Measurements from ENCODE around the gene RANBP1. TPM values are rescaled to one million over a fixed set of nuclear protein-coding genes. Genes with fewer than 3 reads are reported as not detected.
A peak's percentile ranks its signal among the peaks of the same experiment; 100 is the strongest.

Gene RANBP1
- total RNA-seq, 1 experiment from 2014 or later: 522 TPM

DNA sequence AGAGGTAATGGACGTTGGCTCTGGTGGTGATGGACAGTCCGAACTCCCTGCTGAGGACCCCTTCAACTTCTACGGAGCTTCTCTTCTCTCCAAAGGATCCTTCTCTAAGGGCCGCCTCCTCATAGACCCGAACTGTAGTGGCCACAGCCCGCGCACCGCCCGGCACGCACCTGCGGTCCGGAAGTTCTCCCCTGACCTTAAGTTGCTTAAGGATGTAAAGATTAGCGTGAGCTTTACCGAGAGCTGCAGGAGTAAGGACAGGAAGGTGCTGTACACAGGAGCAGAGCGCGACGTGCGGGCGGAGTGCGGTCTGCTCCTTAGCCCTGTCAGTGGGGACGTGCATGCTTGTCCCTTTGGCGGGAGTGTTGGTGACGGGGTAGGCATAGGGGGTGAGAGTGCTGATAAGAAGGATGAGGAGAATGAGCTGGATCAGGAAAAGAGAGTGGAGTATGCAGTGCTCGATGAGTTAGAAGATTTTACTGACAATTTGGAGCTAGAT is 29.8 kb upstream of the RANBP1 start:
- Histone ChIP-seq H3K14ac (ENCODE audit: insufficient read depth, low read length) (no peak overlapping the region), H4K5ac (ENCODE audit: insufficient read length, low read depth, low read length) (no peak overlapping the region), H3K4ac (ENCODE audit: low read depth, low read length) (no peak overlapping the region), H3K23me2 (ENCODE audit: insufficient read length, low read depth, low read length, poor library complexity, severe bottlenecking) (peaks cover 1% of the 10 kb centered on the region), H2BK5ac (ENCODE audit: insufficient read length, low read length) (no peak overlapping the region), H4K8ac (replicated peaks; ENCODE audit: insufficient read length, low read depth, low read length) (no peak overlapping the region), H2BK15ac (ENCODE audit: low read depth, low read length) (no peak overlapping the region), H4K20me1 (ENCODE audit: control insufficient read depth, insufficient read depth, insufficient read length) (peaks cover 6% of the 10 kb centered on the region), H3K4me1 (ENCODE audit: insufficient read depth, low read length) (peaks cover 2% of the 10 kb centered on the region; the same call in 1 of the 2 replicates), H3T11ph (ENCODE audit: low read length) (no peak overlapping the region), H2AFZ (ENCODE audit: low read length) (no peak overlapping the region), H3K18ac (ENCODE audit: insufficient read length, low read depth, low read length) (no peak overlapping the region), H4K91ac (ENCODE audit: insufficient read length, low read depth, low read length) (no peak overlapping the region), H3K4me2 (ENCODE audit: insufficient read depth, insufficient read length, low read length) (no peak overlapping the region), H3K27me3 (ENCODE audit: insufficient read depth, low read length) (no peaks in the 10 kb centered on the region), H2BK12ac (ENCODE audit: insufficient read length, low read depth, low read length) (no peak overlapping the region), H2BK120ac (ENCODE audit: low read depth, low read length, poor library complexity, severe bottlenecking) (no peak overlapping the region), H2AK5ac (ENCODE audit: insufficient read length, low read length) (no peak overlapping the region), H3K9ac (ENCODE audit: extremely low read depth, insufficient read length, low read length) (no peak overlapping the region), H2BK20ac (ENCODE audit: low read depth, low read length, poor library complexity, severe bottlenecking) (no peak overlapping the region), H3K79me2 (ENCODE audit: insufficient read depth, low read length) (peaks cover 28% of the 10 kb centered on the region), H3K9me3 (ENCODE audit: control insufficient read depth, low read depth, low read length) (no peaks in the 10 kb centered on the region), H3K79me1 (ENCODE audit: insufficient read depth, low read depth, low read length, poor library complexity, severe bottlenecking) (peaks cover 19% of the 10 kb centered on the region), H3K56ac (ENCODE audit: insufficient read length, low read depth, low read length) (no peak overlapping the region), H3K27ac (ENCODE audit: insufficient read length, low read depth, low read length) (no peak overlapping the region), H3K23ac (ENCODE audit: insufficient read length, low read depth, low read length) (no peak overlapping the region)
- Mint-ChIP-seq H3K4me3 (peak overlapping the region in 1 of 2 experiments; percentile 4; a peak in 2 of 5 replicates), H3K27me3 (ENCODE audit: low read depth) (no peaks in the 10 kb centered on the region), H3K27ac (peak overlapping the region in 2 of 3 experiments; percentile 54 to 86; a peak in 3 of 7 replicates), H3K36me3 (ENCODE audit: insufficient read depth in 1 of 3, low read depth in 3 of 3) (peaks cover 50 to 79% (median 73%) of the 10 kb centered on the region in 3 experiments; a peak in 6 of 7 replicates), H3K9me3 (no peaks in the 10 kb centered on the region), H3K4me1 (peaks cover 35 to 40% of the 10 kb centered on the region in 2 experiments)
- no peak for DNase-seq
- TF ChIP-seq, protein P1, sequence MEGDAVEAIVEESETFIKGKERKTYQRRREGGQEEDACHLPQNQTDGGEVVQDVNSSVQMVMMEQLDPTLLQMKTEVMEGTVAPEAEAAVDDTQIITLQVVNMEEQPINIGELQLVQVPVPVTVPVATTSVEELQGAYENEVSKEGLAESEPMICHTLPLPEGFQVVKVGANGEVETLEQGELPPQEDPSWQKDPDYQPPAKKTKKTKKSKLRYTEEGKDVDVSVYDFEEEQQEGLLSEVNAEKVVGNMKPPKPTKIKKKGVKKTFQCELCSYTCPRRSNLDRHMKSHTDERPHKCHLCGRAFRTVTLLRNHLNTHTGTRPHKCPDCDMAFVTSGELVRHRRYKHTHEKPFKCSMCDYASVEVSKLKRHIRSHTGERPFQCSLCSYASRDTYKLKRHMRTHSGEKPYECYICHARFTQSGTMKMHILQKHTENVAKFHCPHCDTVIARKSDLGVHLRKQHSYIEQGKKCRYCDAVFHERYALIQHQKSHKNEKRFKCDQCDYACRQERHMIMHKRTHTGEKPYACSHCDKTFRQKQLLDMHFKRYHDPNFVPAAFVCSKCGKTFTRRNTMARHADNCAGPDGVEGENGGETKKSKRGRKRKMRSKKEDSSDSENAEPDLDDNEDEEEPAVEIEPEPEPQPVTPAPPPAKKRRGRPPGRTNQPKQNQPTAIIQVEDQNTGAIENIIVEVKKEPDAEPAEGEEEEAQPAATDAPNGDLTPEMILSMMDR (conservative IDR thresholded peaks at IDR 0.05): no peak
- no CpG with 5 or more reads among the region's 24 CpGs for WGBS (ENCODE audit: extremely low coverage, insufficient read length, low lambda C conversion rate)

Data from H9 (cell line).